ENCODE data around the gene RNF4.

RNF4 gene

GRCh38 chr4:2441393-2442174 is 27.3 kb upstream of the RNF4 start:
- H3K27ac ChIP-seq (ENCODE audit: low read length) = no peak overlapping the region
- H3K36me3 ChIP-seq (ENCODE audit: insufficient read depth, low read depth, low read length) = no peaks in the 10 kb centered on the region
- no peak overlapping the region for H3K9ac ChIP-seq (ENCODE audit: low read depth, low read length)
- no peak overlapping the region for H3K4me3 ChIP-seq (ENCODE audit: low read length)
- H3K4me1 ChIP-seq (ENCODE audit: insufficient read depth, low read length) = no peaks in the 10 kb centered on the region
- H3K27me3 ChIP-seq (ENCODE audit: insufficient read depth, low read length) = no peaks in the 10 kb centered on the region; the same call in 1 of the 2 replicates
- no peaks in the 10 kb centered on the region for H3K9me3 ChIP-seq (ENCODE audit: insufficient read depth, low read depth, low read length)

- Histone ChIP-seq H3K27ac (ENCODE audit: low read length) (no peak overlapping the region), H3K9me3 (ENCODE audit: insufficient read depth, low read depth, low read length) (no peaks in the 10 kb centered on the region), H3K4me3 (ENCODE audit: low read length) (no peak overlapping the region), H3K4me1 (ENCODE audit: insufficient read depth, low read length) (no peaks in the 10 kb centered on the region), H3K36me3 (ENCODE audit: insufficient read depth, low read depth, low read length) (no peaks in the 10 kb centered on the region), H3K9ac (ENCODE audit: low read depth, low read length) (no peak overlapping the region), H3K27me3 (ENCODE audit: insufficient read depth, low read length) (no peaks in the 10 kb centered on the region; the same call in 1 of the 2 replicates)
Measured at GRCh38 chr4:2442175-2442993, 26.5 kb upstream of the RNF4 start.

- Histone ChIP-seq H3K9ac (ENCODE audit: low read depth, low read length) (no peak overlapping the region), H3K27ac (ENCODE audit: low read length) (no peak overlapping the region), H3K4me3 (ENCODE audit: low read length) (no peak overlapping the region), H3K27me3 (ENCODE audit: insufficient read depth, low read length) (no peaks in the 10 kb centered on the region; the same call in 1 of the 2 replicates), H3K9me3 (ENCODE audit: insufficient read depth, low read depth, low read length) (no peaks in the 10 kb centered on the region), H3K36me3 (ENCODE audit: insufficient read depth, low read depth, low read length) (no peaks in the 10 kb centered on the region), H3K4me1 (ENCODE audit: insufficient read depth, low read length) (no peaks in the 10 kb centered on the region)
Measured at GRCh38 chr4:2443061-2443730, 25.7 kb upstream of the RNF4 start.

GRCh38 chr4:2443956-2444740 is 24.8 kb upstream of the RNF4 start:
- Histone ChIP-seq H3K9me3 (ENCODE audit: insufficient read depth, low read depth, low read length) (no peaks in the 10 kb centered on the region), H3K9ac (ENCODE audit: low read depth, low read length) (no peak overlapping the region), H3K27me3 (ENCODE audit: insufficient read depth, low read length) (no peaks in the 10 kb centered on the region; the same call in 1 of the 2 replicates), H3K27ac (ENCODE audit: low read length) (no peak overlapping the region), H3K4me3 (ENCODE audit: low read length) (no peak overlapping the region), H3K36me3 (ENCODE audit: insufficient read depth, low read depth, low read length) (no peaks in the 10 kb centered on the region), H3K4me1 (ENCODE audit: insufficient read depth, low read length) (no peaks in the 10 kb centered on the region)

GRCh38 chr4:2445130-2445529 is 23.8 kb upstream of the RNF4 start:
- no peak overlapping the region for H3K4me3 ChIP-seq (ENCODE audit: low read length)
- H3K9ac ChIP-seq (ENCODE audit: low read depth, low read length) = no peak overlapping the region

GRCh38 chr4:2445571-2445970 is 23.3 kb upstream of the RNF4 start:
- no peak overlapping the region for H3K4me3 ChIP-seq (ENCODE audit: low read length)
- no peaks in the 10 kb centered on the region; the same call in 1 of the 2 replicates for H3K27me3 ChIP-seq (ENCODE audit: insufficient read depth, low read length)
- H3K9me3 ChIP-seq (ENCODE audit: insufficient read depth, low read depth, low read length) = no peaks in the 10 kb centered on the region
- no peak overlapping the region for H3K27ac ChIP-seq (ENCODE audit: low read length)
- no peak overlapping the region for H3K9ac ChIP-seq (ENCODE audit: low read depth, low read length)
- H3K36me3 ChIP-seq (ENCODE audit: insufficient read depth, low read depth, low read length) = no peaks in the 10 kb centered on the region
- no peaks in the 10 kb centered on the region for H3K4me1 ChIP-seq (ENCODE audit: insufficient read depth, low read length)

More at GRCh38 chr4:2445130-2445529, 23.8 kb upstream of the RNF4 start:
- no peaks in the 10 kb centered on the region for H3K4me1 ChIP-seq (ENCODE audit: insufficient read depth, low read length)
- H3K27ac ChIP-seq (ENCODE audit: low read length) = no peak overlapping the region
- H3K27me3 ChIP-seq (ENCODE audit: insufficient read depth, low read length) = no peaks in the 10 kb centered on the region; the same call in 1 of the 2 replicates
- no peaks in the 10 kb centered on the region for H3K36me3 ChIP-seq (ENCODE audit: insufficient read depth, low read depth, low read length)
- no peaks in the 10 kb centered on the region for H3K9me3 ChIP-seq (ENCODE audit: insufficient read depth, low read depth, low read length)

GRCh38 chr4:2446656-2447564 is 22.0 kb upstream of the RNF4 start:
- Histone ChIP-seq H3K9ac (ENCODE audit: low read depth, low read length) (no peak overlapping the region), H3K9me3 (ENCODE audit: insufficient read depth, low read depth, low read length) (no peaks in the 10 kb centered on the region), H3K27me3 (ENCODE audit: insufficient read depth, low read length) (no peaks in the 10 kb centered on the region; the same call in 1 of the 2 replicates), H3K4me1 (ENCODE audit: insufficient read depth, low read length) (no peaks in the 10 kb centered on the region), H3K27ac (ENCODE audit: low read length) (no peak overlapping the region), H3K4me3 (ENCODE audit: low read length) (no peak overlapping the region), H3K36me3 (ENCODE audit: insufficient read depth, low read depth, low read length) (no peaks in the 10 kb centered on the region)

- Histone ChIP-seq H3K4me3 (ENCODE audit: low read length) (no peak overlapping the region), H3K4me1 (ENCODE audit: insufficient read depth, low read length) (no peaks in the 10 kb centered on the region), H3K27ac (ENCODE audit: low read length) (no peak overlapping the region), H3K9ac (ENCODE audit: low read depth, low read length) (no peak overlapping the region), H3K9me3 (ENCODE audit: insufficient read depth, low read depth, low read length) (no peaks in the 10 kb centered on the region), H3K36me3 (ENCODE audit: insufficient read depth, low read depth, low read length) (no peaks in the 10 kb centered on the region), H3K27me3 (ENCODE audit: insufficient read depth, low read length) (no peaks in the 10 kb centered on the region)
Measured at GRCh38 chr4:2448589-2448988, 20.3 kb upstream of the RNF4 start.

GRCh38 chr4:2449051-2449450 is 19.9 kb upstream of the RNF4 start:
- H3K4me1 ChIP-seq (ENCODE audit: insufficient read depth, low read length) = no peaks in the 10 kb centered on the region
- H3K4me3 ChIP-seq (ENCODE audit: low read length) = no peak overlapping the region
- no peak overlapping the region for H3K9ac ChIP-seq (ENCODE audit: low read depth, low read length)
- no peaks in the 10 kb centered on the region for H3K36me3 ChIP-seq (ENCODE audit: insufficient read depth, low read depth, low read length)
- no peaks in the 10 kb centered on the region for H3K9me3 ChIP-seq (ENCODE audit: insufficient read depth, low read depth, low read length)
- no peak overlapping the region for H3K27ac ChIP-seq (ENCODE audit: low read length)
- no peaks in the 10 kb centered on the region for H3K27me3 ChIP-seq (ENCODE audit: insufficient read depth, low read length)

- H3K9ac ChIP-seq (ENCODE audit: low read depth, low read length) = no peak overlapping the region
- H3K27ac ChIP-seq (ENCODE audit: low read length) = no peak overlapping the region
- no peaks in the 10 kb centered on the region for H3K27me3 ChIP-seq (ENCODE audit: insufficient read depth, low read length)
- no peak overlapping the region for H3K4me3 ChIP-seq (ENCODE audit: low read length)
- no peaks in the 10 kb centered on the region for H3K36me3 ChIP-seq (ENCODE audit: insufficient read depth, low read depth, low read length)
- no peaks in the 10 kb centered on the region for H3K9me3 ChIP-seq (ENCODE audit: insufficient read depth, low read depth, low read length)
- H3K4me1 ChIP-seq (ENCODE audit: insufficient read depth, low read length) = no peaks in the 10 kb centered on the region
Measured at GRCh38 chr4:2449511-2450392, 19.2 kb upstream of the RNF4 start.

Data from iPS-20b (cell line).